GM18511 (cell line): ENCODE data around the gene IGHMBP2.

Source experiments
- ATAC-seq: cut with Tn5 transposase; IDR thresholded peaks from one replicate; pipeline ENCODE4 v1.9.1; 2021; ENCODE audit warnings: mild to moderate bottlenecking, moderate library complexity; ENCODE audit not compliant: unreplicated experiment

Gene IGHMBP2

GRCh38 chr11:68889948-68890446 lies 13.7 kb upstream of the IGHMBP2 start:
- no peak for ATAC-seq

- no peak for ATAC-seq
Observed at GRCh38 chr11:68890490-68891231, 13.0 kb upstream of the IGHMBP2 start.

GRCh38 chr11:68891351-68891948 lies 12.2 kb upstream of the IGHMBP2 start:
- no peak for ATAC-seq

- ATAC-seq: no peak
Observed at GRCh38 chr11:68892576-68892975, 11.1 kb upstream of the IGHMBP2 start.

GRCh38 chr11:68893282-68893681 lies 10.4 kb upstream of the IGHMBP2 start:
- ATAC-seq: no peak

GRCh38 chr11:68896171-68896959 lies 7.3 kb upstream of the IGHMBP2 start:
- ATAC-seq: no peak

- ATAC-seq: no peak
Observed at GRCh38 chr11:68897441-68897840, 6.2 kb upstream of the IGHMBP2 start.

GRCh38 chr11:68900835-68901381 lies 2.8 kb upstream of the IGHMBP2 start:
- ATAC-seq: no peak

- ATAC-seq: peak; percentile 44
Observed at GRCh38 chr11:68904248-68904847, 657 bp downstream of the IGHMBP2 start.

GRCh38 chr11:68905421-68906360 lies 2.0 kb downstream of the IGHMBP2 start:
- ATAC-seq: no peak

GRCh38 chr11:68908273-68908672 lies 4.6 kb downstream of the IGHMBP2 start:
- no peak for ATAC-seq

GRCh38 chr11:68910965-68911364 lies 7.3 kb downstream of the IGHMBP2 start:
- no peak for ATAC-seq

GRCh38 chr11:68911731-68912130 lies 8.0 kb downstream of the IGHMBP2 start:
- no peak for ATAC-seq

GRCh38 chr11:68912254-68912653 lies 8.6 kb downstream of the IGHMBP2 start:
- no peak for ATAC-seq

GRCh38 chr11:68913188-68913587 lies 9.5 kb downstream of the IGHMBP2 start:
- no peak for ATAC-seq

- ATAC-seq: no peak
Observed at GRCh38 chr11:68914761-68915160, 11.1 kb downstream of the IGHMBP2 start.

GRCh38 chr11:68916439-68916838 lies 12.7 kb downstream of the IGHMBP2 start:
- no peak for ATAC-seq

GRCh38 chr11:68923614-68924013 lies 19.9 kb downstream of the IGHMBP2 start:
- no peak for ATAC-seq

GRCh38 chr11:68924073-68924925 lies 20.6 kb downstream of the IGHMBP2 start:
- no peak for ATAC-seq
